HFF-Myc (cell line): Measurements from ENCODE around the gene TRIM9.

ENCODE experiments used
- DNase-seq: peaks from one replicate; pipeline ENCODE4 v3.0.0-alpha.2; 2011; ENCODE audit warnings: low read depth; ENCODE audit errors: extremely low read depth
- H3K4me3 ChIP-seq: replicated peaks from 2 replicates; pipeline ENCODE4 v1.5.1; 2011; ENCODE audit warnings: low read depth, mild to moderate bottlenecking, control low read depth, low read length
- CTCF ChIP-seq: IDR thresholded peaks from 2 replicates; pipeline ENCODE4 v1.5.1; 2012; ENCODE audit warnings: mild to moderate bottlenecking, low read depth, low read length, control low read depth; ENCODE audit errors: missing control alignments

Gene TRIM9

GRCh38 chr14:51094282-51094821 lies 553 bp downstream of the TRIM9 start:
- no peak for DNase-seq
- peak overlapping the region; percentile 45 for H3K4me3 ChIP-seq
- no peak for TF ChIP-seq CTCF

GRCh38 chr14:51093371-51094281 lies 1.3 kb downstream of the TRIM9 start:
- no peak overlapping the region; the same call in 1 of the 2 replicates for H3K4me3 ChIP-seq

GRCh38 chr14:51092965-51093364 lies 1.9 kb downstream of the TRIM9 start:
- no peak overlapping the region for H3K4me3 ChIP-seq
- no peak for TF ChIP-seq CTCF

More at GRCh38 chr14:51093371-51094281, 1.3 kb downstream of the TRIM9 start:
- no peak for DNase-seq
- TF ChIP-seq CTCF = peak; percentile 38

GRCh38 chr14:51089278-51089677 lies 5.6 kb downstream of the TRIM9 start:
- DNase-seq = no peak
- TF ChIP-seq CTCF = no peak
- H3K4me3 ChIP-seq = no peak overlapping the region

More at GRCh38 chr14:51092965-51093364, 1.9 kb downstream of the TRIM9 start:
- no peak for DNase-seq

- no peak for TF ChIP-seq CTCF
- no peak overlapping the region for H3K4me3 ChIP-seq
- DNase-seq = no peak
Observed at GRCh38 chr14:51087031-51087441, 7.9 kb downstream of the TRIM9 start.

GRCh38 chr14:51086044-51086443 lies 8.9 kb downstream of the TRIM9 start:
- no peak for DNase-seq
- no peak for TF ChIP-seq CTCF

More at GRCh38 chr14:51086044-51086443, 8.9 kb downstream of the TRIM9 start:
- no peak overlapping the region for H3K4me3 ChIP-seq
